HG03565 (cell line): ENCODE data around the gene FKBP5.
"Not testable (repeated sequence)": the region's sequence is repeated elsewhere in the genome, so short reads cannot be mapped to it uniquely, and the experiment has no call there.

Experiments used
- ATAC-seq: cut with Tn5 transposase; IDR thresholded peaks from one replicate; pipeline ENCODE4 v1.9.1; 2021; ENCODE audit warnings: mild to moderate bottlenecking, moderate library complexity; ENCODE audit not compliant: unreplicated experiment

The FKBP5 gene

DNA sequence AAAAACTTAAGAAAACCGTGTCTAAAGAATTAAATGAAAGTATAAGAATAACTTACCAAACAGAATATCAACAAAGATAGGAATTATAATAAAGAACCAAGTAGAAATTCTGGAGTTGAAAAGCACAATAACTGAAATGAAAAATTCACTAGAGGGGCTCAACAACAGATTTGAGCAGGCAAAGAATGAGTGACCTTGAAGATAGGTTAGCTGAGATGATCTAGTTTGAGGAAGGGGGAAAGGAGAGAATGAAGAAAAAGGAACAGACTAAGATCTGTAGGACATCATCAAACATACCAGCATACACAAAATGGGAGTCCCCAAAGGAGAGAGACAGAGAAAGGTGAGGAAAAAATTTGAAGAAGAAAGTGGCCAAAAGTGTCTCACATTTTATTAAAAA is 138.3 kb downstream of the FKBP5 start:
- no peak for ATAC-seq

DNA sequence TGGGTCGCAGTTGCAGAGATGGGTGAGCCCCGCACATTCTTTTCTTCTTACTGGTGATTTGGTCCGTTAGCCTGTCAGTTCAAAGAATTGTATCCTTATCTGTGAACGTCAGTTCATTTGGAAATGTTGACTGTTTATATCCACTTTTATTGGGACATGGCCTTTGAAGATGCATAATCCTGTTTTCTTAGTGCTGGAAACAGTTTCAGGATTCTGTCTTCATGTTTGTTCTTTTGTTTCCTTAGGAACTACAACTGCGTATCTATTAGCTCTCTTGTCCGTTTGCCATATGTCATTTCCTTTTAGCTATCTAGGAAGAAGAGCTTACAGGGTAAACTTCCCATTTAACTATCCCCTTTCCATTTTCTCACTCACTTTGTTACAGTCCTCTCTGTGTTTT is 141.0 kb downstream of the FKBP5 start:
- ATAC-seq: no peak

DNA sequence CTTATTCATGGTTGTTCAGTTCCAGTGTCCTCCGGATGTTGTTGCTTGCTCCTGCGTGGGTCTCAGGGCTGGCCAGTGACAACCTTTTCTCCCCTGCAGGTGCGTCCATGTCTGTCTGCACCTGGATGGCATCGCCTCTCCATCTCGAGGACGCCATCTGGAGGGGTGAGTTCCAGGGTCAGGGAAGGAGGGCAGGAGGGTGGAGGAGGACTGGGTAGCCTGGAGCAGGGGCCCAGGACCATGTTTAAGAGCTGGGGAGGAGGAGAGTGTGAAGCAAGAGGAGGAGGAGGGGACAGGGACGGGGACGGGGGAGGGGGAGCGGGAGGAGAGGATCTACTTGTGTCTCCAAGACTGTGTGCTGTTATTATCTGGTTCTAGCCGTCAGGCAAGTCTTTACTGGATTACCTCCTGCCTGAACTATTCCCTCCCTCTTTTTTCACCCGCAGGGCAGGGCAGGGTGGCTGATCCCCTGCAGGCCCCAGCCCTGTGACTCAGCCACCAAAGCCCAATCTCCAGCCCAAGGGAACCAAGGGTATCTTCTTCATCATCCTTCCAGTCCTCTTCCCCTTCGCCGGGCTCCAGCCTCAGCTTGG is 143.8 kb downstream of the FKBP5 start:
- ATAC-seq: no peak

DNA sequence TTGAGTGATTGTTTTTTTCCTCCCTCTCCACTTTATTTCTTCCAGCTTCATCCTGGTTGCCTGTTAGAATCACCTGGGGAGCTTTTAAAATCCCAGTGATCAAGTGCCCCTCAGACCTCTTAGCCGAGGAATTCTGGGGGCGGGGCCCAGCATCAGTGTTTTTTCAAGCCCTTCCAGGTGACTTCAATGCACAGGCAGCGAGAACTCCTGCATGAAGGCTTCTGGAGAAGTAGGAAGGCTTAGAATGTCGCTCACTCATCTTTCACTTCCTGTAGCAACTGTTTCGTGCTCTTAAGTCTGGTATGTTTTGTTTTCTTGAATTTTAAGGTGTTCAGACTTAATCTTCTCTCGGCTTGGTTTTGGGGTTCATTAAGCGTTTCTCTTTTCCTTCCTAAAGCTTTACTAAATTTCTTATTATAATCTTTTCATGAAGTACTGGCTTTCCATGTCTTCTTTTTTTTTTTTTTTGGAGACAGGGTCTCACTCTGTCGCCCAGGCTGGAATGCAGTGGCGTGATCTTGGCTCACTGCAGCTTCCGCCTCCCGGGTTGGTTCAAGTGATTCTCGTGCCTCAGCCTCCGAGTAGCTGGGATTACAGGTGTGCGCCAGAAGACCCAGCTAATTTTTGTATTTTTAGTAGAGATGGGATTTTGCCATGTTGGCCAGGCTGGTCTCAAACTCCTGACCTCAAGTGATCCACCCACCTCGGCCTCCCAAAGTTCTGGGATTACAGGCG is 145.1 kb downstream of the FKBP5 start:
- no peak for ATAC-seq

DNA sequence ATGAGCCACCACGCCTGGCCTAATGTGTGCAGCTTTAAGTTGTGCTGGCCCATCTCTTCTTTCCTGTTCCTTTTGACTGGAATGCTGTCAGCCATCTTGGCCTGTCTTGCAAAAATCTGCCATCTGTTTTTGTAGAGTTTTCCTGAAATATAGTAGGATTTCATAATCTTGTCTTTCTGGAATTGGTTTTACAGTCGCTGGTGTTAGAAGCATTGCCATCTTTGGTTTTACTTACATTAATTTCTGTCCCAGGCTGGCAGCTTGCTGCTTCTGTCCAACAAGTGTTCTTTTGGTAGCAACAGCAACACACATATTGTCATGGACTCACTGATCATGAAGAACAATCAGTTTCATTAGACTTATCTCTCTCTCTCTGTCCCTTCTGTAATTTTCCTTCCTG is 146.9 kb downstream of the FKBP5 start:
- ATAC-seq: no peak

DNA sequence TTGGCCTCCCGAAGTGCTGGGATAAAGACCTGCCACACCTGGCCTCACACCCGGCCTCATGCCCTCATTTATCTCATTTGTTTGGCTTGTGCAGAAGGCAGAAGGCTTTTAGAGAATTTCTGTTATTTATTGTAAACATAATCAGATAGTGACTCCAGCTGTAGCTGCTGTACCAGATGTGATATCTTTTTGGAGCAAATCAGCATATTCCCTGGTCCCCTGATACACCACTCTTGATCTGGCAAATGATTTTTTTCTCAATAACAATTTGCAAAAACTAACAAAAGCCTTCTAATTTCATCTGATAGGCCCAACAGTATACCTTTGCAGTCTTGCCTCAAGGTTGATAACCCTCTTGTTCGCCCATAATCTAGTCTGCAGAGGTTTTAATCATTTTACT is 149.5 kb downstream of the FKBP5 start:
- ATAC-seq: no peak

DNA sequence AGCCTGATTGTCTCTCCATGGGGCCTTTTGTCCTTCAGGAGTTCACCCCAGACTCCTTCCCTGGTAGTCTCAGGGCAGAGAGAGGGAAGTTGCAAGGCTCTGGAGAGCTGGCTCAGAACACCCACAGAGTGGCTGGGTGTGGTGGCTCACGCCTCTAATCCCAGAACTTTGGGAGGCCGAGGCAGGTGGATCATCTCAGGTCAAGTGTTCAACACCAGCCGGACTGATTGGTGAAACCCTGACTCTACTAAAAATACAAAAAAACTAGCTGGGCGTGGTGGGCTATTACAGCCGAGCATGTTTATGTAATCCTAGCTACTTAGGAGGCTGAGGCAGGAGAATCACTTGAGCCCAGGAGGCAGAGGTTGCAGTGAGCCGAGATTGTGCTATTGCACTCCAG is 152.9 kb downstream of the FKBP5 start:
- ATAC-seq: not testable (repeated sequence)

DNA sequence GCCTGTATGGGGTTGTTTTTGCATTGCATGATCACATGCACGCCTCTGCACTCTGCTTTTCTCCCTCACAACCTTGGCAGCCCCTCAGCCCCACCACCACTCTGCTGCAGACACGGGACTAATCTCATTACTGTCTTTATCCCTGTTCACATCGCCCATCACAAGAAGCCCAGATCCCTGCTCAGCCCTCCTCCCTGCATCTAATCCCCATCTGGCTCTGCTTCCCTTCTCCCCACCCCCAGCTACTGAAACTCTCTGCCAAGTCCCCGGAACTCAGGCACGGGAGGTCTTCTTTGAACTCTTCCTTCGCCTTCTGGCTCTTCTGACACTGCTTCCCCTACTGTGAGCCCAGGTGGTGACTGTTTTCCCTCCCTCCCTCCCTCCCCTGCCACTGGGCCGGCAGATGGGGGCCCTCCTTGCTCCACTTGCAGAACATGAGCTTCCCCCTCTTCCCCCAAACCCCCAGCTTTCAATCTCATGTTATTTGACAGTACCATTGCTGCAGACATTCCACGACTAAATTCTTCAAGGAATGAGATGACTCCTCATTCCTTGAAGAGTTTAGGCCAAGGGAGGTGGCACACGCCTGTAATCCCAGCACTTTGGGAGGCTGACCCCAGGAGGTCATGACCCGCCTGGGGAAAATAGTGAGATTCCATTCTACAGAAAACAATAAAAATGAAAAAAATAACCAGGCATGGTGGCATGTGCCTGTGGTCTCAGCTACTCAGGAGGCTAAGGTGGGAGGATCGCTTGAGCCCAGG is 154.1 kb downstream of the FKBP5 start:
- no peak for ATAC-seq

DNA sequence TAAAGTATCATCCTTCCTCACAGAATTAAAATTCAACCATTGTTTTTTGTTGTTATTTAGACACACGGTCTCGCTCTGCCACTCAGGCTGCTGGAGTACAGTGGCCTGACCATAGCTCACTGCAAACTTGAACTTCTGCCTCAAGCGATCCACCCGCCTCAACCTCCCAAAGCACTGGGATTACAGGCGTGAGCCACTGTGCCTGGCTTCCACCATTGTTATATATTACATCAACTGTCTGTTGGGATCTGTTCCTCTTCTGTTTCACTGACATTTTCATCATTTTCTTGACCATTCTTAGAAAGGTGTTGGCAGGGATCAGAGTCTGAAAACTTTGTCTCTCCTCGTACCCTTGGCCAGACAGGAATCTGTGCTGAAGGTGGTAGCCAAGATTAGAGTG is 154.7 kb downstream of the FKBP5 start:
- ATAC-seq: no peak

DNA sequence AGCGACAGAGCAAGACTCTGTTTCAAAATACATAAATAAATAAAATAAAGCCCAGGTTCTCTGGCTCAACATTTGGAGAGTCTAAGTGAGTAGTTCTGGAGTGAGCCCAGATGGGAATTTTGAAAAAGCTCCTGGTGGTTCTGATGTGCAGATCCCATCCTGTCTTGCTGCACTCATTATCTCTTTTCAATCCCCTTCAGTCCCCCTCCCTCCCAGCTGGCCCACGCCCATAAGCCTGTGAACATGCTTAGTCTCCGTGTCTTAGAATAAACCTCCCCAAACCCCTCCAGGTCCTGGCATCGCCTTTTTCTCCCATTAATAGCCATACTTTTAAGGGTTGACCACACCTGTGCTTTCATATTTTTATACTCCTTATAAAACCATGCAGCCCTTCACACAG is 156.6 kb downstream of the FKBP5 start:
- ATAC-seq: no peak

DNA sequence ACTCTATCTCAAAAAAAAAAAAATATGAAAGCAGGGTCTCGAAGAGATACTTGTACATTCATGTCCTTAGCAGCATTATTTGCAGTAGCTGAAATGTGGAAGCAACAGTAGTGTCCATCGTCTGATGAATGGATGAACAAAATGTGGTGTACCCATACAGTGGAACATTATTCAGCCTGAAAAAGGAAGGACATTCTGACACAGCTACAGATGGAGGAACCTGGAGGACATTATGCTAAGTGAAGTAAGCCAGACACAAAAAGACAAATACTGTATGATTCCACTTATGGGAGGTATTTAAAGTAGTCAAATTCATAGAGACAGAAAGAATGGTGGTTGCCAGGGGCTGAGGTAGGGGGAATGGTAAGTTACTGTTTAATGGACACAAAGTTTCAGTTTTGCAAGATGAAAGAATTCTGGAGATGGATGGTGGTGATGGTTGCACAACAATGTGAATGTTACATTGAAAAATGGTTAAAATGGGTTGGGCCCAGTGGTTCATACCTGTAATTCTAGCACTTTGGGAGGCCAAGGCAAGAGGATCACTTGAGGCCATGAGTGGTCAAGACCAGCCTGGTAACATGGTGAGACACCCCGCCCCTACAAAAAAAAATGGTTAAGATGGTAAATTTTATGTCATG is 164.2 kb downstream of the FKBP5 start:
- ATAC-seq: no peak
